ENCODE data around the gene PRR5.
A peak's percentile ranks its signal among the peaks of the same experiment; 100 is the strongest.
"Not testable (repeated sequence)": the region's sequence is repeated elsewhere in the genome, so short reads cannot be mapped to it uniquely, and the experiment has no call there.

PRR5 gene

DNA sequence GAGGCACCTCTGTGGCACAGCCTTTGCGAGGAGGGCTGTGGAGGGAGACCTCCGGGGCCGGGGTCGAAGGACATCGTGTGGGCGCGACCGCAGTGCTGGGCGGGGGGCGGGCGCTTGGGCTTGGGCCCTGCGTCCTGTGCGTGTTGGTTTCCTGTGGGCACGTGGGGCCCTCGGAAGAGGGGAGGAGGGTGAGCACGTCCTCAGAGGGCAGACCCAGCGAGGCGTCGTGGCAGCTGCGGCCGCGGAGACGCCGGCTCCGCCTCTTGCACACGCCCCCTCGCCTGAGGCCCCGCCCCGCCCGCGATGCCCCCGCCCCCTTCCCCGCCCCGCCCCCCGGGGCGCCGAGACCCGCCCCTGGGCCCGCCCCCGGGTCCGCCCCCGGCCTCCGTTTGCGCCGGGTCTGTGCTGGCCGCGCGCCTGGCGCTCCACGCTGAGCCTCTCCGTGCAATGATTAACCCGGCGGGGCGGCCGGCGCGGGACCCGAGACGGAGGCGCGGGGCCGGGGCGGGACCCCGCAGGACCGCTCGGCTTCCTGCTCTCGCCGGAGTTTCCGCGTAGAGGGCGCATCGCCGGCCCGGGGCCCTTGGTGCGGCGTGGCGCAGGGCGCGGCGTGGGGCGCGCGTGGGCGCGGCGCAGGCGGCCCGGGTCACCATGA lies at the start of gene PRR5:
TSS of gene PRR5 (plus strand) at position 381 of the 655 bp plus-strand sequence. CDS start at position 652, 271 bp downstream.
- FAIRE-seq = peak; percentile 96
- peak; percentile 80 for DNase-seq (ENCODE audit: insufficient read length, low spot score)

- not testable (repeated sequence) for FAIRE-seq
Observed at GRCh38 chr22:44652866-44653265, 49.1 kb upstream of the PRR5 start.

GRCh38 chr22:44658311-44658953 lies 43.6 kb upstream of the PRR5 start:
- no peak for FAIRE-seq
- no peak for DNase-seq (ENCODE audit: insufficient read length, low spot score)

More at GRCh38 chr22:44652866-44653265, 49.1 kb upstream of the PRR5 start:
- not testable (repeated sequence) for DNase-seq (ENCODE audit: insufficient read length, low spot score)

DNA sequence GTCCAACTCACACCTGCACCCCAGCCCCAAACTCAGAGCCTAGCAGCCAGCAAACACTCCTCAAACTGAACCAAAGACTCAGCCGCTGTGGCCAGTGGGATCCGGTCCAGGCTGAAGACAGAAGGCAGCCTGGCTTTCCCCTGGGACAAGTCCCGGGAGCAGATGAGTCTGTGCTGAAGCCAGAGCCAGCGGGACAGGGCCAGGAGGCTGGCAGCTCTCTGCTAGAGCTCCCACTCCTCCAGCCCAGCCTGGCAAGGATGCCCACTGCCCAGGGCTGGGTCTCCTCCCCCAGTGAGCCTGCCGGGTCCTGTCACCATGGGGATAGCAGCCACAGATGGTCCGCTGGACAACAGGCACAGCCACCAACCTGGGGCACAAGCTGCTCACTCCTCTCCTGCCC lies 42.9 kb upstream of the PRR5 start:
- no peak for DNase-seq (ENCODE audit: insufficient read length, low spot score)
- FAIRE-seq = no peak

GRCh38 chr22:44660051-44660830 lies 41.8 kb upstream of the PRR5 start:
- DNase-seq (ENCODE audit: insufficient read length, low spot score) (no peak), FAIRE-seq (no peak)

GRCh38 chr22:44661070-44661469 lies 40.9 kb upstream of the PRR5 start:
- FAIRE-seq (no peak), DNase-seq (ENCODE audit: insufficient read length, low spot score) (no peak)

DNA sequence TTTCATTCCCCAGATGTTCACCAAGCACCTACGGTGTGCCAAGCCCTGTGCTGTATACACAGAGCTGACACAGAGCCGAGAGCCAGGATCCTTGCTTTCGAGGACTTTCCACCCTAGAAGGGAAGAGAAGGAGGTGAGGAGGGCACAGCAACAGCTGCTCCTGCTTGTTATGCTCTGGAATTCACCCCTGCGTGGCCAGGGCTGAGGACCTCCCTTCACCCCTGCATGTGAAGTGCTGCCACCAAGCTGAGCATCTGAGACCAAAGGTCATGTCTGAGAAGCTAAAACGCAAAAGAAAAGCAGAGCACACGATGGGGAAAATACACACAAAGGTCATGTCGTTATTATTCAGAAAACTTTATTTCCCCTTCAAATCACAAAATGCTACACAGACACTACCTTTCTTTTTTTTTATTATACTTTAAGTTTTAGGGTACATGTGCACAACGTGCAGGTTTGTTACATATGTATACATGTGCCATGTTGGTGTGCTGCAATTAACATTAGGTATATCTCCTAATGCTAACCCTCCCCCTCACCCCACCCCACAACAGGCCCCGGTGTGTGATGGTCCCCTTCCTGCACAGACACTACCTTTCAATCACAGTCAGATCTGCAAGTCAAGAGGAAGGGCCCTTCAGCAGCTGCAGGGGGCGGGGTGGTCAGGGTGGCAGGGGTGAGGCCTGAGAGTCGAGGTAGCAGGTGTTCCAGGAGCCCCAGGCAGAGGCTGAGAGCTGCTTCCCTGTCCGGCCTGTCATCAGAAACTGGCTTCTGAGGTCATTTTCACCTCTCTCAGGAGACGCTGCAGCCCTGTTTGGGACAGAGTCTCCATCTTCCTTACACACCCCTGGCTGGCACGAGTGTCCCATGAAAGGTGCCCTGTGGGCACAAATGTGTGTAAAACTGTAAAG lies 40.1 kb upstream of the PRR5 start:
- FAIRE-seq (no peak), DNase-seq (ENCODE audit: insufficient read length, low spot score) (no peak)

DNA sequence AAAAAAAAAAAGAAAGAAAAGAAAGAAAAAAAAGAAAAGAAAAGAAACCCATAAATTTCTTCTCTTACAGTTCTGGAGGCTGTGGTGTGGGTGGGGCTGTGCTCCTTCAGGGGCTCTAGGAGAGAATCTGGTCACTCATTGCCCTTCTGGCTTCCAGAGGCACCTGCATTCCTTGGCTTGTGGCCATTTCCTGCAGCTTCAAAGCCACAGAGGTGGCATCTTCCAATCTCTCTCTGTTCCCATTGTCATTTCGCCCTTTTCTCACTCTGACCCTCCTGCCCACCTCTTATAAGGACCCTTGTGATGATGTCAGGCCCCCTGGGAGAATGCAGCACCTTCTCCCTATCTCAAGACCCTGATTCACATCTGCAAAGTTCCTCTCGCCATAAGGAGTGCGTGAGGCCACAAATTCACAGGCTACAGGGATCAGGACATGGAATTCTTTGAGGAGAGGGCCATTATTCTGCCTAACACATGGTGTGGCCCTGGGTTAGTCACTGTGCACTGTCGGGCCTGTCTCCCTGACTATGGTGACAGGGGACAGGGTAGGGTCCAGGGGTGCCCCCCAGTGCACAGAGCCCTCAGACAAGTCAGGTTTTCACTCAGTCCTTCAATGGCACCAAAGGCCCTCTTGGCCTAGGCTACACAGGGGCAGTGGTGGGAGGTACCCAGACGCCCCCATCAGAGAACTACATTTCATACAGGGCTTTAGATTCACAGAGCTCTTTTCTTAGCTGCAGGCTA lies 38.6 kb upstream of the PRR5 start:
- DNase-seq (ENCODE audit: insufficient read length, low spot score) (no peak), FAIRE-seq (no peak)

DNA sequence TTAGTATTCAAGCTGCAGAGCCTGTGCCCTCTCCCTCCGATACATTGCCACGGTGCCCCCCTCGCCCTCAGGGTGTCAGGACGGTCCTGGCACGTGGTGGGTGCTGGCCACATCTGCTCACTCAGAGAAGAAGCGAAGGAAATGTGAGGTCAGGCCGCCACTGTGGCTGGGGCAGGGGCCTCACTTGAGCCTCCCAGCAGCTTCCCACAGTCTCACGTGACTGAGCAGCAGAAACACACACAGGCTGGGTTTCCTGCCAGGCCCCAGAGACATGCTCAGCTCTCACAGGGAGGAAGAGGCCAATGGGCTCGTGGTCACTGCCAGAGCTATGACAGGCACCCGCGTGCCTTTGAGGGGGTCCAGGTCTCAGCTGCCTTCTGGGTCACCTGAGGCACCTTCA lies 37.9 kb upstream of the PRR5 start:
- DNase-seq (ENCODE audit: insufficient read length, low spot score) (no peak), FAIRE-seq (no peak)

DNA sequence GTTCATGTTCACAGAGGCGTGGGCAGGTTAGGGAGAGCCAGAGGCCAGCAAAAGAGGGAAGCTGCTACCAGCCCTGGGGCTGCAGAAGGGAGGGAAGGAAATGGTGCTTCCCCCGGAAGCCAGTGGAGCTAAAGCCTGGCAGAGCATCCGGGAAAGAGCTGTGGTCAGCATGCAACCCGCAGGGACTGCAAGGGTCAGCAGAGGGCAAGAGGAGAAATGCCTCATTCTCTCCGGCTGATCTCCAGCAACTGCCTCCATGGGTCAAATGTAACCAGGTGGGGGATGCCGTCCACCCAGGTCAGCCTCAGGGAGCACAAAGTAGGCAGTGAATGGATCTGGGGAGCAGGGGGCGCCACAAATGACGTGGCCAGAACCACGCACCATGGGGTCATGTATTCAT lies 36.9 kb upstream of the PRR5 start:
- FAIRE-seq = no peak
- DNase-seq (ENCODE audit: insufficient read length, low spot score) = no peak

DNA sequence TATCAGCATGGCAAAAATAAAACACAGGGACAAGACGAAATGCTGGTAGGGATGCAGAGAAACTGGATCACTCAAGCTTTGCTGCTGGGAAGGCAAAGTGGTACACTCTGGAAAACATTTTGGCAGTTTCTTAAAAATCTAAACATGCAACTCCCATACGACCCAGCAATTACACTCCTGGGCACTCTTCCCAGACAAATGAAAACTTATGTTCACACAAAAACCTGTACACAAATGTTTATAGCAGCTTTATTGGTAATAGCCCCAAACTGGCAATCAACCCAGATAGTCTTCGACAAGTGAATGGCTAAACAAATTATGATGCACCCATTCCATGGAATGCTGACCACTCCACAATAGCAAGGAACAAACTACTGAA lies 35.8 kb upstream of the PRR5 start:
- DNase-seq (ENCODE audit: insufficient read length, low spot score) (no peak), FAIRE-seq (no peak)

- FAIRE-seq = no peak
- DNase-seq (ENCODE audit: insufficient read length, low spot score) = no peak
Observed at GRCh38 chr22:44667276-44667675, 34.7 kb upstream of the PRR5 start.

- FAIRE-seq (no peak), DNase-seq (ENCODE audit: insufficient read length, low spot score) (no peak)
Observed at GRCh38 chr22:44667829-44668189, 34.2 kb upstream of the PRR5 start.

DNA sequence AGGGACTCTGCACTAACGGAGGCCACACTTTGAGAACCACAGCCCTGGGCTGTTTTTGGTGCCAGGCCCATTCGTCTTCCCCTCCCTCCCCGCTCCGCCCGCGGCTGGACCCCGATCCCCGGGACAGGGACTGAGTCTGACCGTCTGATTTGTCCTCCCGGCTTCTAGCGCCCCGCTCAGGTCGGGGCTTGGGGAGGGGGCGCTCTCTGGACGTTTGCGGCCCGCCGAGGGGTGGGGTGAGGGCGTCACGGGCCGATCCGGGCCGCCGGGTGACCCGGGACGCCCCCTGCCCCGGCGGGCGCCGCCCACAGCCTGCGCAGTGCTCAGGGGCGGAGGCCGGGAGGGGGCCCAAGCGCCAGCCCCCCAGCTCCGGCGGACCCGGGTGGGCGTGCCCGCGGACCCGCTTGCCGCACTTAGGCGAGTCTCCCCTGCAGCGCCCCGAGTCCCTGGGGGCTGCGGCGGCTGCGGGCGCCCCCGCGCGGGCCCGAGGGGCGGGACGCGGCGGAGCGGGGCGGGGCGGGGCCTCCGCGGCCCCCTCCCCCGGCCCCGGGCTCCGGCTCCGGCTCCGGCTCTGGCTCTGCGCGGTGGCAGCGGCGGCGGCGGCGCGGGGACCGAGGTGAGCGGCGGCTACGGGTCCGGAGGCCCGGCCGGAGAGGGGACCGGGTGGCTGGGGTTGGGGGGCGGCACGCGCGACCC lies 33.7 kb upstream of the PRR5 start:
- FAIRE-seq (no peak), DNase-seq (ENCODE audit: insufficient read length, low spot score) (no peak)

DNA sequence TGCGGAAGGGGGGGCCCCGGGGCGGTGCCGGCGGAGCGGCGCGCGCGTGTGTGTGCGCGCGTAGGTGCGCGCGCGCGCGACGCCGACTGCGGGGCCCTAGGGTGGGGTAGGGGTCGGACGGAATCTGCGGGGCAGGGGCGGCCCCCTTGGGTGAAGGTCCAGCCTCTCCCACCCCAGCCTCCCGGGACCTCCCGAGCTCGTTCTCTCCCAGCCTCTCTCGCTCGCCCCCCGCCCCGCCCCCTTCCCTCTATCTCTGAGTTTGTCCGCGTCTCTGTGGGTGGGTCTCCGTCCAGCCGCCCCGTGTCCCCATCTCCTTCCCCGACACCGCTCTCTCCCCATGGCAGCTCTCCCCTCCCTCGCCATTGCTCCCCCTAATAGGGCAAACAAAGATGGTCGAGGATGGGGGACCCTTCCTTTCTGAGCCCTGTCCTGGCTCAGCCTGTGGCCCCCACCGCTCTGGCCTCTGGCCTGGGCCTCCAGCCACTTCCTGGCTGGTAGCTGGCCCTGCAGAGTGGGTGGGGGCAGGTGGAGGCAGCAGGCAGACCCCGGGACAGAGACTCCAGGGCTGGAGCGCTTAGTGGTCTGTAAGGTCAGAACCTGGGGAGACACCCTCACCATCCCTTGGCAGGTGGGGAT lies 33.0 kb upstream of the PRR5 start:
- DNase-seq (ENCODE audit: insufficient read length, low spot score) = no peak
- FAIRE-seq = no peak

- DNase-seq (ENCODE audit: insufficient read length, low spot score) (no peak), FAIRE-seq (peak; percentile 33)
Observed at GRCh38 chr22:44669561-44669976, 32.4 kb upstream of the PRR5 start.

DNA sequence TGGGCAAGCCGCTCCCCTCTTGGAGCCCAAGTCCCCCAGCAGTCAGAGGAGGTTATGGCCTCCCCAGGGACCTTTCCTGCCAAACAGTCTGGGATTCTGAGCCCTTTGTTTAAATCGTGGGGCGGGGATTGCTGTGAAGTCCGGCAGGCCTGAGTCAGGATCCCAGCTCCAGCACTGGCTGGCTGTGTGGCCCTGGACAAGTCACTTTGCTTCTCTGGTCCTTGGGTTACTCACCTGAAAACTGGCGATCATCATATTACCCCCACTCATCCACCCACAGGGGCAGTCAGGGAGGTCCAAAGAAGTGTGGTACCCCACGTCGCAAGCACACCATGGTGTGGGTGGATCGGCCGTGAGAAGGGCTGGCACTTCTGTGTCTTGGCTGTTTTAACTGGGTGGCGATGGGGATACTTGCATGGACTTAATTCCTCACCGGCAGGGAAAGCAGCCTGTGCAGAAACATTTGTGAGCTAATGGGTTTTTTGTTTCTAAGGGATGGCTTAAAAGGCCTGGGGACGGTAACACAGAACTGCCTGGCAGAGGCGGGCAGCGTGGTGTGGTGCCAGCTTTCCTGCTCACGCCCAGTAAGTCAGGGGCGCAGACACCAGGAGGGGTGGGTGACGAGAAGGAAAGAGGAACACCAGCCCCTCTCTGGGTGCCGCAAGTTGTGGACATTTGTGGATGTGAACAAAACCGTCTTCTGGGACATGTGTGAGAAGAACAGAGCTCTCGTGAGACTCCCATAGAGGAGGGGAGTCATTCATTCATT lies 31.6 kb upstream of the PRR5 start:
- DNase-seq (ENCODE audit: insufficient read length, low spot score) (no peak), FAIRE-seq (no peak)

GRCh38 chr22:44671742-44672141 lies 30.3 kb upstream of the PRR5 start:
- DNase-seq (ENCODE audit: insufficient read length, low spot score) (no peak), FAIRE-seq (peak; percentile 71)

Data from HTR-8/SVneo (cell line).